HUES64 (cell line): ENCODE data around the gene ZDHHC18.
A peak's percentile ranks its signal among the peaks of the same experiment; 100 is the strongest.

Experiments used
- H3K27ac ChIP-seq: 2 replicates; pipeline ENCODE4 v1.7.0; 2013; ENCODE audit warnings: low read depth, low read length, inconsistent platforms
- H3K27me3 ChIP-seq: 2 replicates; pipeline ENCODE4 v1.6.1; 2013; ENCODE audit warnings: mild to moderate bottlenecking, low read length; ENCODE audit not compliant: insufficient read depth
- H3K36me3 ChIP-seq: 2 replicates; pipeline ENCODE4 v1.6.1; 2013; ENCODE audit warnings: mild to moderate bottlenecking, low read length; ENCODE audit not compliant: insufficient read depth
- H3K4me1 ChIP-seq: 2 replicates; pipeline ENCODE4 v1.6.1; 2013; ENCODE audit warnings: mild to moderate bottlenecking, low read length, moderate library complexity; ENCODE audit not compliant: insufficient read depth
- H3K4me3 ChIP-seq: 2 replicates; pipeline ENCODE4 v1.5.1; 2013; ENCODE audit warnings: mild to moderate bottlenecking, low read length, moderate library complexity
- H3K9ac ChIP-seq: 2 replicates; pipeline ENCODE4 v1.6.1; 2013; ENCODE audit warnings: mild to moderate bottlenecking, low read depth, low read length
- H3K9me3 ChIP-seq: 2 replicates; pipeline ENCODE4 v1.6.1; 2013; ENCODE audit warnings: low read depth, low read length; ENCODE audit not compliant: insufficient read depth
- WGBS: fragments of 150-250, 120-280 bp; methylation state at CpG from one replicate; pipeline ENCODE4 v1.1.7; 2013; ENCODE audit warnings: missing lambda C conversion rate; 5-methylcytosine and 5-hydroxymethylcytosine counted together

The ZDHHC18 gene

GRCh38 chr1:26853600-26853999 is 27.1 kb downstream of the ZDHHC18 start:
- no peaks in the 10 kb centered on the region for H3K9me3 ChIP-seq
- H3K9ac ChIP-seq: no peak overlapping the region
- H3K36me3 ChIP-seq: peaks cover 53% of the 10 kb centered on the region
- WGBS: 96% methylated on average over 10 of the region's 10 CpGs
- no peaks in the 10 kb centered on the region for H3K27me3 ChIP-seq
- H3K27ac ChIP-seq: no peak overlapping the region
- 0 out of 2 replicates have a peak, but pooled peaks cover 3% of the 10 kb centered on the region for H3K4me1 ChIP-seq
- no peak overlapping the region for H3K4me3 ChIP-seq

- no peaks in the 10 kb centered on the region for H3K27me3 ChIP-seq
- H3K9me3 ChIP-seq: no peaks in the 10 kb centered on the region
- H3K4me3 ChIP-seq: no peak overlapping the region
- 0 out of 2 replicates have a peak, but pooled peaks cover 3% of the 10 kb centered on the region for H3K4me1 ChIP-seq
- H3K27ac ChIP-seq: no peak overlapping the region
- no peak overlapping the region for H3K9ac ChIP-seq
- WGBS: 97% methylated on average over 5 of the region's 5 CpGs
- H3K36me3 ChIP-seq: peaks cover 40% of the 10 kb centered on the region
Measured at GRCh38 chr1:26854906-26855305, 28.4 kb downstream of the ZDHHC18 start.

GRCh38 chr1:26855636-26856035 is 29.1 kb downstream of the ZDHHC18 start:
- Histone ChIP-seq H3K9me3 (no peaks in the 10 kb centered on the region), H3K4me3 (no peak overlapping the region), H3K9ac (no peak overlapping the region), H3K36me3 (peaks cover 33% of the 10 kb centered on the region), H3K27ac (no peak overlapping the region), H3K27me3 (no peaks in the 10 kb centered on the region), H3K4me1 (0 out of 2 replicates have a peak, but pooled peaks cover 3% of the 10 kb centered on the region)
- 87% methylated on average over 4 of the region's 4 CpGs for WGBS

- H3K36me3 ChIP-seq: peaks cover 27% of the 10 kb centered on the region
- H3K9me3 ChIP-seq: no peaks in the 10 kb centered on the region
- H3K27me3 ChIP-seq: no peaks in the 10 kb centered on the region
- WGBS: 84% methylated on average over 11 of the region's 11 CpGs
- no peak overlapping the region for H3K4me3 ChIP-seq
- 0 out of 2 replicates have a peak, but pooled peaks cover 3% of the 10 kb centered on the region for H3K4me1 ChIP-seq
- peak overlapping the region; percentile 13; the same call in 1 of the 2 replicates for H3K9ac ChIP-seq
- no peak overlapping the region for H3K27ac ChIP-seq
Measured at GRCh38 chr1:26856181-26856580, 29.7 kb downstream of the ZDHHC18 start.

- Histone ChIP-seq H3K4me1 (0 out of 2 replicates have a peak, but pooled peaks cover 3% of the 10 kb centered on the region), H3K9me3 (no peaks in the 10 kb centered on the region), H3K36me3 (peaks cover 21% of the 10 kb centered on the region), H3K9ac (peak overlapping the region; percentile 13; the same call in 1 of the 2 replicates), H3K27me3 (no peaks in the 10 kb centered on the region), H3K27ac (no peak overlapping the region), H3K4me3 (no peak overlapping the region)
- WGBS: 74% methylated on average over 19 of the region's 21 CpGs
Measured at GRCh38 chr1:26856604-26857469, 30.3 kb downstream of the ZDHHC18 start.

- H3K9me3 ChIP-seq: no peaks in the 10 kb centered on the region
- H3K27me3 ChIP-seq: no peaks in the 10 kb centered on the region
- H3K36me3 ChIP-seq: peaks cover 15% of the 10 kb centered on the region
- peaks cover 6% of the 10 kb centered on the region for H3K4me1 ChIP-seq
- 92% methylated on average over 8 of the region's 8 CpGs for WGBS
- no peak overlapping the region for H3K27ac ChIP-seq
- no peak overlapping the region for H3K9ac ChIP-seq
- H3K4me3 ChIP-seq: no peak overlapping the region
Measured at GRCh38 chr1:26857473-26858060, 31.1 kb downstream of the ZDHHC18 start.

- Histone ChIP-seq H3K27me3 (peaks cover 2% of the 10 kb centered on the region), H3K27ac (no peak overlapping the region), H3K9me3 (no peaks in the 10 kb centered on the region), H3K36me3 (peaks cover 11% of the 10 kb centered on the region), H3K4me3 (no peak overlapping the region), H3K4me1 (peaks cover 7% of the 10 kb centered on the region), H3K9ac (no peak overlapping the region)
- 95% methylated on average over 4 of the region's 4 CpGs for WGBS
Measured at GRCh38 chr1:26858160-26858559, 31.7 kb downstream of the ZDHHC18 start.

- 90% methylated on average over 7 of the region's 7 CpGs for WGBS
- Histone ChIP-seq H3K36me3 (peaks cover 3% of the 10 kb centered on the region), H3K9ac (no peak overlapping the region), H3K27ac (no peak overlapping the region), H3K9me3 (no peaks in the 10 kb centered on the region), H3K4me1 (peaks cover 7% of the 10 kb centered on the region), H3K4me3 (no peak overlapping the region), H3K27me3 (peaks cover 11% of the 10 kb centered on the region)
Measured at GRCh38 chr1:26858891-26859640, 32.6 kb downstream of the ZDHHC18 start.

GRCh38 chr1:26861286-26861701 is 34.8 kb downstream of the ZDHHC18 start:
- Histone ChIP-seq H3K36me3 (no peaks in the 10 kb centered on the region), H3K27ac (no peak overlapping the region), H3K4me1 (peaks cover 10% of the 10 kb centered on the region), H3K9me3 (no peaks in the 10 kb centered on the region), H3K9ac (no peak overlapping the region), H3K4me3 (no peak overlapping the region), H3K27me3 (peaks cover 16% of the 10 kb centered on the region)
- 81% methylated on average over 5 of the region's 5 CpGs for WGBS

GRCh38 chr1:26861889-26862378 is 35.4 kb downstream of the ZDHHC18 start:
- Histone ChIP-seq H3K27me3 (peaks cover 16% of the 10 kb centered on the region), H3K4me1 (peaks cover 7% of the 10 kb centered on the region), H3K4me3 (no peak overlapping the region), H3K9me3 (no peaks in the 10 kb centered on the region), H3K36me3 (no peaks in the 10 kb centered on the region), H3K9ac (no peak overlapping the region), H3K27ac (no peak overlapping the region)
- 92% methylated on average over 7 of the region's 7 CpGs for WGBS
